Measurements from ENCODE around the gene TRPC1. TPM values are rescaled to one million over a fixed set of nuclear protein-coding genes. Genes with fewer than 3 reads are reported as not detected.

The TRPC1 gene
- total RNA-seq (1 to 10 TPM; 5.6 to 6.1 TPM), polyA plus RNA-seq (ENCODE audit: insufficient read length in 6 of 6) (10 to 100 TPM; 13.8 to 17.7 (median 15.8) TPM)
- long read RNA-seq, donor 1, full-length matches to known transcripts, result 2 of 2 reads
- long read RNA-seq, donor 1, partial matches to known transcripts, result 0 of 2 reads
- long read RNA-seq, donor 1, other reads (novel, unspliced or antisense), result 0 of 2 reads
- long read RNA-seq, donor 2, result 0 reads
- long read RNA-seq, donor 3, result 0 reads
- long read RNA-seq, donor 4, result 0 reads
- long read RNA-seq, donor 5, result 0 reads
- long read RNA-seq, donor 6, result 0 reads
- long read RNA-seq, donor 7, result 0 reads
- long read RNA-seq, donor 8, result 0 reads
- long read RNA-seq, donor 9, result 0 reads
- long read RNA-seq, donor 10, result 0 reads
- long read RNA-seq, donor 11, result 0 reads
- long read RNA-seq, donor 12, result 0 reads

GRCh38 chr3:142723968-142724681 lies at the start of gene TRPC1:
Gene TRPC1, plus strand, starts transcription at chr3:142724034. Its CDS starts 526 bp downstream, at chr3:142724560.
- peak within 1 kb of the TSS; percentile 72 to 73 for H3K27ac ChIP-seq
- H3K9me3 ChIP-seq, result no peaks in the 10 kb centered on the region
- peak; percentile 77 to 94 (median 86) for DNase-seq
- H3K27me3 ChIP-seq, result peaks cover 0 to 41% of the 10 kb centered on the region in 2 donors
- no peak for TF ChIP-seq CTCF (IDR thresholded peaks at IDR 0.05)
- peaks cover 0 to 16% of the 10 kb centered on the region in 2 donors for H3K4me1 ChIP-seq
- peak; percentile 95 for ATAC-seq
- intact Hi-C loops (cut with DNase I), result no loop called here
- H3K36me3 ChIP-seq, result no peaks in the 10 kb centered on the region
- H3K4me3 ChIP-seq, result peak within 1 kb of the TSS; percentile 61 to 69

DNA sequence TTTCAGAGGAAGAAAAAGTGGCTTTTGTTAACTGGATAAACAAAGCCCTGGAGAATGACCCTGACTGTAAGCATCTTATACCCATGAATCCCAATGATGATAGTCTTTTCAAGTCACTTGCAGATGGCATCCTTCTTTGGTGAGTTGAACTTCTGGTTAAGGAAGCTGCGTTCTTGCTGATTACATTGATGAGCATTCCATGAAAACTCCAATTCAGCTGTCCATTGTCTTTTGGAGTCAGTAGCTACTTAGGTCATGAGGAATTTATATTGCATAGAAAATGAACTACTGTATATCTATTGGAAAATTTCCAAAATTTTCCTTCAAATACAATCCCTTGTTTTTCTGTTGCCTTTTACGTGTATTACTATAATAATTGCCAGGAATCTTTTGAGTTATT lies 47.7 kb upstream of the TRPC1 start:
- H3K27ac ChIP-seq, result no peak overlapping the region
- no peak for TF ChIP-seq CTCF (IDR thresholded peaks at IDR 0.05)
- no peaks in the 10 kb centered on the region for H3K4me1 ChIP-seq

GRCh38 chr3:142680710-142681109 lies 43.1 kb upstream of the TRPC1 start:
- DNase-seq (no peak), ATAC-seq (peak; percentile 52)
- H3K36me3 ChIP-seq, result peaks cover 0 to 3% of the 10 kb centered on the region in 2 donors
- H3K9me3 ChIP-seq, result no peaks in the 10 kb centered on the region
- TF ChIP-seq CTCF (IDR thresholded peaks at IDR 0.05), result no peak
- no peaks in the 10 kb centered on the region for H3K27me3 ChIP-seq
- no peak overlapping the region for H3K4me3 ChIP-seq
- H3K4me1 ChIP-seq, result no peaks in the 10 kb centered on the region
- H3K27ac ChIP-seq, result no peak overlapping the region
- intact Hi-C loops (cut with DNase I), result no loop called here

More for the DNA sequence above, 47.7 kb upstream of the TRPC1 start:
- intact Hi-C loops (cut with DNase I), result no loop called here
- H3K4me3 ChIP-seq, result no peak overlapping the region
- DNase-seq (no peak), ATAC-seq (no peak)
- H3K9me3 ChIP-seq, result no peaks in the 10 kb centered on the region
- no peaks in the 10 kb centered on the region for H3K27me3 ChIP-seq
- peaks cover 0 to 6% of the 10 kb centered on the region in 2 donors for H3K36me3 ChIP-seq

DNA sequence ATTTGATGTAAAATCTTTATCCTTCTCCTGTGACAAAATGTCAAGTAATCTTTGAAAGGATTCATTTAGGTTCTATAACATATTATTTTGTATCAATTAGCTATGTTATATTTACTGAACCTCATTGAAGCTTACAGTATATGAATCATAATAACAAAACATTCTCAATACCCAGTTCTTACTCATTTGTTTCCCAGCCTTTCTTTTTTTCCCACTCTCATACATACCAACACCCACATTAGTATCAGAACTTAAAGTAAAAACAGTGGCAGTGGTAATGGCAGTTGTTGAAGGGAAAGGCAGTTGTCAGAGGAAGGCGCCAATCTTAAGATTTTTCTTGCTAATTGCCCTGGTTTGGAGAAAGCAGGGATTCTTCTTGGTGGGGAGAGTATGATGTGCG lies 33.2 kb upstream of the TRPC1 start:
- Histone ChIP-seq H3K4me1 (no peaks in the 10 kb centered on the region), H3K27ac (no peak overlapping the region), H3K27me3 (no peaks in the 10 kb centered on the region), H3K9me3 (no peaks in the 10 kb centered on the region), H3K4me3 (no peak overlapping the region), H3K36me3 (peaks cover 0 to 3% of the 10 kb centered on the region in 2 donors)
- no peak for ATAC-seq
- intact Hi-C loops (cut with DNase I), result no loop called here
- no peak for DNase-seq
- no peak for TF ChIP-seq CTCF (IDR thresholded peaks at IDR 0.05)

GRCh38 chr3:142691527-142691926 lies 32.3 kb upstream of the TRPC1 start:
- Histone ChIP-seq H3K4me1 (no peaks in the 10 kb centered on the region), H3K4me3 (no peak overlapping the region), H3K27ac (no peak overlapping the region), H3K27me3 (no peaks in the 10 kb centered on the region), H3K9me3 (no peaks in the 10 kb centered on the region), H3K36me3 (peaks cover 0 to 3% of the 10 kb centered on the region in 2 donors)
- DNase-seq, result no peak
- no peak for ATAC-seq
- intact Hi-C loops (cut with DNase I), result no loop called here
- no peak for TF ChIP-seq CTCF (IDR thresholded peaks at IDR 0.05)
